ENCODE data around the gene SLC9A2. TPM values are rescaled to one million over a fixed set of nuclear protein-coding genes. Genes with fewer than 3 reads are reported as not detected.

The SLC9A2 gene
- total RNA-seq, 1 experiment from 2014 or later: 13.4 TPM

DNA sequence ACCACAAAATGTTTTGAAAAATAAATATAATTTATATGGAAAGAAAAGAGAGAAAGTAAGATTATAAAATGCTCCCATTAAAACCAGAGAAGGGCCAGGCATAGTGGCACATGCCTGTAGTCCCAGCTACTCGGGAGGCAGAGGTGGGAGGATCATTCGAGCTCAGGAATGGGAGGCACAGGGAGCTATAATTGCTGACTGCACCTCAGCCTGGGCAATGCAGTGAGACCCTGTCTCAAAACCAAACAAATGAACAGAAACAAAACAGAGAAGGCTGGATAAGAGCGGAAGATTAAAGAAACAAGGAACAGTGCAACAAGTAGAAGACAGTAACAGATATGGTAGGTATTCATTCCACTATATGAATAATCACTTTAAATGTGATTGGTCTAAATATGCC is 123.9 kb downstream of the SLC9A2 start:
- Histone ChIP-seq H3K4me1 (replicated peaks; ENCODE audit: insufficient read depth) (no peaks in the 10 kb centered on the region), H3K27me3 (ENCODE audit: insufficient read depth, low read depth) (no peaks in the 10 kb centered on the region), H3K27ac (no peak overlapping the region), H4K20me1 (ENCODE audit: insufficient read depth) (no peaks in the 10 kb centered on the region), H3K4me2 (no peak overlapping the region), H2AFZ (no peak overlapping the region), H3K9me3 (ENCODE audit: insufficient read depth, low read depth) (no peaks in the 10 kb centered on the region), H3K4me3 (no peak overlapping the region), H3K79me2 (ENCODE audit: low read depth) (peaks cover 8% of the 10 kb centered on the region; the same call in 1 of the 2 replicates), H3F3A (ENCODE audit: insufficient read depth, low read depth) (no peaks in the 10 kb centered on the region), H3K9me2 (ENCODE audit: insufficient read depth) (no peaks in the 10 kb centered on the region), H3K36me3 (ENCODE audit: low read depth) (no peaks in the 10 kb centered on the region)
- TF ChIP-seq EZH2 (IDR thresholded peaks at IDR 0.05; ENCODE audit: low read depth): no peak
- TF ChIP-seq, protein P1, sequence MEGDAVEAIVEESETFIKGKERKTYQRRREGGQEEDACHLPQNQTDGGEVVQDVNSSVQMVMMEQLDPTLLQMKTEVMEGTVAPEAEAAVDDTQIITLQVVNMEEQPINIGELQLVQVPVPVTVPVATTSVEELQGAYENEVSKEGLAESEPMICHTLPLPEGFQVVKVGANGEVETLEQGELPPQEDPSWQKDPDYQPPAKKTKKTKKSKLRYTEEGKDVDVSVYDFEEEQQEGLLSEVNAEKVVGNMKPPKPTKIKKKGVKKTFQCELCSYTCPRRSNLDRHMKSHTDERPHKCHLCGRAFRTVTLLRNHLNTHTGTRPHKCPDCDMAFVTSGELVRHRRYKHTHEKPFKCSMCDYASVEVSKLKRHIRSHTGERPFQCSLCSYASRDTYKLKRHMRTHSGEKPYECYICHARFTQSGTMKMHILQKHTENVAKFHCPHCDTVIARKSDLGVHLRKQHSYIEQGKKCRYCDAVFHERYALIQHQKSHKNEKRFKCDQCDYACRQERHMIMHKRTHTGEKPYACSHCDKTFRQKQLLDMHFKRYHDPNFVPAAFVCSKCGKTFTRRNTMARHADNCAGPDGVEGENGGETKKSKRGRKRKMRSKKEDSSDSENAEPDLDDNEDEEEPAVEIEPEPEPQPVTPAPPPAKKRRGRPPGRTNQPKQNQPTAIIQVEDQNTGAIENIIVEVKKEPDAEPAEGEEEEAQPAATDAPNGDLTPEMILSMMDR (conservative IDR thresholded peaks at IDR 0.05): no peak
- no peak for DNase-seq
- ChIA-PET POLR2A (ENCODE audit: unreplicated experiment) (no interaction called here), CTCF (no interaction called here)
- intact Hi-C loops (cut with micrococcal nuclease; ENCODE audit: unreplicated experiment): no loop called here
- no TSS peak for BruUV-seq (replicated peaks)

DNA sequence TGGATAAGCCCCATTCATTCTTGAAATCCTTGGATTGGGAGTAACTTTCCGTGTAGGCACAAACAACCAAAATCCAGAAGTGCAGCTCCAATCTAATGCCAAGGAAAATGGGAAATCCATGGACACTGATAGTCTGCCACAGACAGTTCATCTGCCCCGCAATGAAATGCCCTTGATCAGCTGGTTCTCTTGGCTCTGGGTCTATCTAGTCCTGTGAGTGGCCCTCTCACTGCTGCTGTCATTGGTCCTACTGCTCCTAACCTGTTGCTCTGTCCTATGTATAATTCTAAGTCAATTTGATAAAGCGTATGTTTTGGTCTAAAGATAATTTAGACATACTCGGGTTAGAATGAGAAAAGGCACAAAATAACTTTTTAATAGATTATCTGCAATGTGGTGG is 128.8 kb downstream of the SLC9A2 start:
- no peak for DNase-seq
- ChIA-PET CTCF (no interaction called here), POLR2A (ENCODE audit: unreplicated experiment) (no interaction called here)
- no TSS peak for BruUV-seq (replicated peaks)
- H3K79me2 ChIP-seq (ENCODE audit: low read depth): 0 out of 2 replicates have a peak, but pooled peaks cover 4% of the 10 kb centered on the region
- no peaks in the 10 kb centered on the region for H3K27me3 ChIP-seq (ENCODE audit: insufficient read depth, low read depth)
- H3K9me3 ChIP-seq (ENCODE audit: insufficient read depth, low read depth): no peaks in the 10 kb centered on the region
- H2AFZ ChIP-seq: no peak overlapping the region
- H4K20me1 ChIP-seq (ENCODE audit: insufficient read depth): peaks cover 2% of the 10 kb centered on the region; the same call in 1 of the 2 replicates
- TF ChIP-seq, protein P1 (conservative IDR thresholded peaks at IDR 0.05): no peak
- TF ChIP-seq EZH2 (IDR thresholded peaks at IDR 0.05; ENCODE audit: low read depth): no peak
- no peaks in the 10 kb centered on the region for H3K9me2 ChIP-seq (ENCODE audit: insufficient read depth)
- no peak overlapping the region for H3K4me2 ChIP-seq
- H3K4me3 ChIP-seq: no peak overlapping the region
- H3K27ac ChIP-seq: no peak overlapping the region
- H3K4me1 ChIP-seq (replicated peaks; ENCODE audit: insufficient read depth): no peaks in the 10 kb centered on the region
- H3F3A ChIP-seq (ENCODE audit: insufficient read depth, low read depth): no peaks in the 10 kb centered on the region
- intact Hi-C loops (cut with micrococcal nuclease; ENCODE audit: unreplicated experiment): no loop called here
- H3K36me3 ChIP-seq (ENCODE audit: low read depth): no peaks in the 10 kb centered on the region

DNA sequence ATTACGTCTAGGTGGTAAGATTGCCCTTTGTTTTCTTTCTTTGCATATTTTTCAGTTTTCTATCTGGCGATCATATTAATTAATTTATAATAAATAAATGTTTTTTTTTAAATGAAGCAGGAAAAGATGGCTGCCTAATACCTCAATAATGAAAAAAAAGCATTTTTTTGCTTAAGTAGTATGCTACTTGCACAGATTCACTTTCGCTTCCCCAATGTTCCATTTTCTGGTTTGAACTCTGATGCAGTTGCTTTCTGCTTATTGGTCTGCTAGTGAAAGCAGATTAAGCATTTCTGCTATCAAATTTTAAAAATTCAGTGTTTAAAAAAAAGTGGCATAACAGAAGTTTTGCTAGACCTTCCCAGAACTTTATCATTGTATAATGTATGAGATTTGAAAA is 130.6 kb downstream of the SLC9A2 start:
- peaks cover 4% of the 10 kb centered on the region; the same call in 1 of the 2 replicates for H4K20me1 ChIP-seq (ENCODE audit: insufficient read depth)
- no peaks in the 10 kb centered on the region for H3K4me1 ChIP-seq (replicated peaks; ENCODE audit: insufficient read depth)
- ChIA-PET POLR2A (ENCODE audit: unreplicated experiment) (no interaction called here), CTCF (no interaction called here)
- H2AFZ ChIP-seq: no peak overlapping the region
- H3K9me3 ChIP-seq (ENCODE audit: insufficient read depth, low read depth): no peaks in the 10 kb centered on the region
- DNase-seq: no peak
- no peaks in the 10 kb centered on the region for H3K36me3 ChIP-seq (ENCODE audit: low read depth)
- H3F3A ChIP-seq (ENCODE audit: insufficient read depth, low read depth): no peaks in the 10 kb centered on the region
- H3K4me3 ChIP-seq: no peak overlapping the region
- TF ChIP-seq, protein P1 (conservative IDR thresholded peaks at IDR 0.05): no peak
- TF ChIP-seq EZH2 (IDR thresholded peaks at IDR 0.05; ENCODE audit: low read depth): no peak
- H3K4me2 ChIP-seq: no peak overlapping the region
- H3K27me3 ChIP-seq (ENCODE audit: insufficient read depth, low read depth): no peaks in the 10 kb centered on the region
- no peaks in the 10 kb centered on the region for H3K9me2 ChIP-seq (ENCODE audit: insufficient read depth)
- no TSS peak for BruUV-seq (replicated peaks)
- intact Hi-C loops (cut with micrococcal nuclease; ENCODE audit: unreplicated experiment): no loop called here
- H3K27ac ChIP-seq: no peak overlapping the region
- 0 out of 2 replicates have a peak, but pooled peaks cover 4% of the 10 kb centered on the region for H3K79me2 ChIP-seq (ENCODE audit: low read depth)

Data from PC-9 (cell line).